Tibial artery (tissue), 4 donors: Measurements from ENCODE around the gene ANKRD44.

Experiments used
- DNase-seq, 2 donors: peaks; one replicate each; pipeline ENCODE4 v3.0.0-alpha.2; 2019
- H3K27ac ChIP-seq, 2 donors: fragments of 200-600 bp; sonication (generic) in 1 of 2; 1 replicate in 1 of 2; 2 replicates in 1 of 2; pipeline ENCODE4 v1.5.1; 2018 to 2019; ENCODE audit warnings: mild to moderate bottlenecking in 1 of 2
- H3K27me3 ChIP-seq, 2 donors: fragments of 200-600 bp; sonication (generic) in 1 of 2; one replicate each; pipeline versions ENCODE4 v1.5.1 to v1.6.0; 2016 to 2019
- H3K36me3 ChIP-seq, 3 donors: fragments of 200-600 bp; sonication (generic) in 2 of 3; one replicate each; pipeline ENCODE4 v1.5.1; 2016 to 2019; ENCODE audit warnings: mild to moderate bottlenecking in 2 of 3
- H3K4me1 ChIP-seq, 4 donors: fragments of 200-600 bp; sonication (generic) in 2 of 4; 1 replicate in 3 of 4; 2 replicates in 1 of 4; pipeline ENCODE4 v1.5.1; 2016 to 2019
- H3K4me3 ChIP-seq, 2 donors: fragments of 200-600 bp; sonication (generic) in 1 of 2; 1 replicate in 1 of 2; 2 replicates in 1 of 2; pipeline ENCODE4 v1.5.1; 2018 to 2019; ENCODE audit warnings: mild to moderate bottlenecking in 2 of 2
- H3K9me3 ChIP-seq, 3 donors: fragments of 200-600 bp; sonication (generic) in 1 of 3; one replicate each; pipeline ENCODE4 v1.5.1; 2016 to 2019
- intact Hi-C: fragments of 100-400 bp; cut with DNase I; formaldehyde crosslinking; loops from one replicate; pipeline ENCODE4 v1.15.0; 2023; ENCODE audit warnings: low total_unique reads
- TF ChIP-seq, protein P1 (sequence below), 2 experiments: fragments of 200-600 bp in 1 of 2; fragments of 450-650 bp in 1 of 2; IDR thresholded peaks; one replicate each; pipeline ENCODE4 v1.5.1; 2017 to 2019; ENCODE audit warnings: antibody characterized with exemption in 2 of 2, mild to moderate bottlenecking in 1 of 2, moderate library complexity in 1 of 2

Gene ANKRD44

DNA sequence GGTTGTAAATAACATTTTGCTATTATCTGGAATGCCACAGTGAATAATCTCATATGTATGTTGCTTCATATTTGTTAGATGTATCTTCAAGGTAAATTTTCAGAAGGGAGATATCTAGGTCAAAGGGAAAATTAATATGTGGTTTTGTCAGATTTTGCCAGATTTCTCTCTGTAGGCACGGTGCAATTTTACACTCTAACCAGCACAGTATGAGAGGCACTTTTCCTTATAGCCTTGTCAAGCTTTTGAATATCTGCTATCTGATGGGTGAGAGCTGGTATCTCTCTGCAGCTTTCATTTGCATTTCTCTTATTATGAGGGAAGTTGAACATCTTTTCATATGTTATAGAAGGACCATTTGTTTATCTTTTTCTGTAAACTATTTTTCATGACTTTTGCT lies 208.3 kb downstream of the ANKRD44 start:
- DNase-seq, result no peak
- Histone ChIP-seq H3K9me3 (no peaks in the 10 kb centered on the region), H3K4me3 (no peak overlapping the region), H3K27ac (no peak overlapping the region), H3K36me3 (peaks cover 0 to 4% (median 0%) of the 10 kb centered on the region in 3 donors), H3K4me1 (peaks cover 0 to 14% (median 2%) of the 10 kb centered on the region in 4 donors), H3K27me3 (no peaks in the 10 kb centered on the region)
- intact Hi-C loops, result no loop called here
- TF ChIP-seq, protein P1, sequence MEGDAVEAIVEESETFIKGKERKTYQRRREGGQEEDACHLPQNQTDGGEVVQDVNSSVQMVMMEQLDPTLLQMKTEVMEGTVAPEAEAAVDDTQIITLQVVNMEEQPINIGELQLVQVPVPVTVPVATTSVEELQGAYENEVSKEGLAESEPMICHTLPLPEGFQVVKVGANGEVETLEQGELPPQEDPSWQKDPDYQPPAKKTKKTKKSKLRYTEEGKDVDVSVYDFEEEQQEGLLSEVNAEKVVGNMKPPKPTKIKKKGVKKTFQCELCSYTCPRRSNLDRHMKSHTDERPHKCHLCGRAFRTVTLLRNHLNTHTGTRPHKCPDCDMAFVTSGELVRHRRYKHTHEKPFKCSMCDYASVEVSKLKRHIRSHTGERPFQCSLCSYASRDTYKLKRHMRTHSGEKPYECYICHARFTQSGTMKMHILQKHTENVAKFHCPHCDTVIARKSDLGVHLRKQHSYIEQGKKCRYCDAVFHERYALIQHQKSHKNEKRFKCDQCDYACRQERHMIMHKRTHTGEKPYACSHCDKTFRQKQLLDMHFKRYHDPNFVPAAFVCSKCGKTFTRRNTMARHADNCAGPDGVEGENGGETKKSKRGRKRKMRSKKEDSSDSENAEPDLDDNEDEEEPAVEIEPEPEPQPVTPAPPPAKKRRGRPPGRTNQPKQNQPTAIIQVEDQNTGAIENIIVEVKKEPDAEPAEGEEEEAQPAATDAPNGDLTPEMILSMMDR (IDR thresholded peaks at IDR 0.05), result no peak

DNA sequence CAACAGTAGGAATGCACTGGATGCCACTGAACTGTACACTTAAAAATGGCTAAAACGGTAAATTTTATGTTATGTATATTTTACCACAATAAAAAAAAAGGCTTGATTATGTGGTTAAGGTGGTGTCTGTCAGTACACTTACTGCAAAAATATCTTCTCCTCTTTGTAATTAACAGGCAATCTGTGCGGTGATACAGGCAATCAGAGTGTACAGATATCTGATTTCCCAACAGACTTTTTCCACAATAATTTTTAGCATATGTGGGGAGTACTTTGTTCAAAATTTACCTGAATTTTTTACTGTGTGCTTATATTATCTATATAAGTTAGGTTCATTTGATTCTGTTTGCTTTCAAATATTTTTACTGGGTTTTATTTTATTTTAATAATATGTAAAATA lies 209.1 kb downstream of the ANKRD44 start:
- no peaks in the 10 kb centered on the region for H3K27me3 ChIP-seq
- intact Hi-C loops, result no loop called here
- DNase-seq, result no peak
- no peak overlapping the region for H3K4me3 ChIP-seq
- peaks cover 0 to 14% (median 0%) of the 10 kb centered on the region in 4 donors for H3K4me1 ChIP-seq
- TF ChIP-seq, protein P1 (IDR thresholded peaks at IDR 0.05), result no peak
- H3K9me3 ChIP-seq, result no peaks in the 10 kb centered on the region
- H3K36me3 ChIP-seq, result peaks cover 0 to 4% (median 0%) of the 10 kb centered on the region in 3 donors
- H3K27ac ChIP-seq, result no peak overlapping the region

DNA sequence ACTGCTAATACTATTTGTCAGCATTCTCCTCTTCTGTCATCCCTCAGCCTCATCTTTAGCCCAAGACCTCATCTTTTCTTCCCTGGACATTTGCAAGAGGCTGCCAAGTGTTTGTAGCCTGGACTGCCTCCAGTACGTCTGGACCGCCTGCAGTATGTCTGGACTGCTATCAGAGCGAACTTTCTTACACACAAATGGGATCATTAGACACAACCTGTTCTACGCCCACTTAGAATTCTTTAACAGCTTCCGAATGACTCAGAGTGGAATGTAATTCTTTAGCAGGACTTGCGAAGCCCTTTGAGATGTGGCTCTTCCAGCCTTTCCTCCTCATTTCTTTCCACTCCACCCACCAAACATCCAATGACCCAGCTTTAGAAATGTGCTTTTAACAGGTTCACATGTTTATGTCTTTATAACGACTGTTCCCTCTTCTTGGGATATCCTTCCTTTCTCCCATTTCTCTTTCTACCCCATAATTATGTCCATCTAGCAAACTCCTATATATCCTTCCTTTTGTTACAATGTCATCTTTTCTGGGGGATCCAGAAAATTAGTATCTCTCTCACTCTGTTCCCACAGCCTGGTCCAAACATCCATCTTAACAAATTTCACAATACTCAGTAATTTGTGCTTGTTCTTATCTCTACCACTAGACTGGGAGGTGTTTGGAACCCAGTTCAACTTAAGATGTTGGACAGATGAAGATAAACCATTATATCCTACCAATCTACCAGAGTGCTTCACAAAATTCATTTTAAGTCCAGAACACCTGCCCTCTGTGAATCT lies 212.8 kb downstream of the ANKRD44 start:
- Histone ChIP-seq H3K4me1 (peaks cover 0 to 14% (median 0%) of the 10 kb centered on the region in 4 donors), H3K27me3 (no peaks in the 10 kb centered on the region), H3K27ac (peak overlapping the region in 1 of 2 donors; percentile 21), H3K9me3 (no peaks in the 10 kb centered on the region), H3K4me3 (no peak overlapping the region), H3K36me3 (peaks cover 0 to 4% (median 0%) of the 10 kb centered on the region in 3 donors)
- DNase-seq, result peak in 1 of 2 donors; percentile 69
- TF ChIP-seq, protein P1 (IDR thresholded peaks at IDR 0.05), result no peak
- intact Hi-C loops, result no loop called here

DNA sequence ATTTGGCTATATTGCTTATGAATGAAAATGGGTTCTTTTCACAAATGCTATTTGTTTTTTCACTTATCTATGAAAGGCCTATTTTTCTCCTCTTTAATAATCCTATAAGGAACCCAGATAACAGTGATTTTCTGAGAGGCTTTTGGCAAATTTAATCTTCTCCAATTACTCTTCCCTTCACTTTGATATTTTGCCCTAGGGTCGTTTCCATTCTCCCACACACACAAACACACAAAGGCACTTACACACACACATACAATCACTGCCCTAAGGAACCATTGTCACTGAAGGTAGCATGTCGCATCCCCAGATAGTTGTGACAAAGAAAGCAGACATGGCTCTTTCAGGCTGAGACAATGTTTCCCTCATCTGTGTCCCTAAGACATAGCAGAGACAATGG lies 213.9 kb downstream of the ANKRD44 start:
- TF ChIP-seq, protein P1 (IDR thresholded peaks at IDR 0.05), result no peak
- intact Hi-C loops, result no loop called here
- DNase-seq, result no peak
- peaks cover 0 to 14% (median 0%) of the 10 kb centered on the region in 4 donors for H3K4me1 ChIP-seq
- H3K27me3 ChIP-seq, result no peaks in the 10 kb centered on the region
- H3K27ac ChIP-seq, result no peak overlapping the region
- H3K4me3 ChIP-seq, result no peak overlapping the region
- peaks cover 0 to 4% (median 0%) of the 10 kb centered on the region in 3 donors for H3K36me3 ChIP-seq
- H3K9me3 ChIP-seq, result no peaks in the 10 kb centered on the region

DNA sequence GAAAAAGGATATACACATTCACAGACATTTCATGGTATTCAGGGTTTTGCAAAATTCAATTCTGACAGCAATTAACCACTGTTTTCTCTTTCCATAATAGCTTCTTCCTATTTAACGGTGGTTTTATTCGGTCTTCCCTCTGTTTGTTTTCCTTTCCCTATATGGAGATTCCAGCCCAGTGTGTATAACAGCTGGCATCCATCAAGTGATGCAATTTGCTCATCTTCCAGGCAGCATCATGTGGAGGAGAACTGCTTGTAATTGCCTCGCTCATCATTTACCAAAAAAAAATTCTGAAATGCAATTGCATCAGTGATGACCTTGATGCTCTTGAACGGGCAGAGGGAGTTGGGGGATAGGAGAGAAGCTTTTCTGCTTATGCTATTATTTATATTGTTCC lies 218.1 kb downstream of the ANKRD44 start:
- intact Hi-C loops, result no loop called here
- Histone ChIP-seq H3K9me3 (no peaks in the 10 kb centered on the region), H3K4me3 (no peak overlapping the region), H3K4me1 (peaks cover 0 to 5% (median 0%) of the 10 kb centered on the region in 4 donors), H3K27me3 (no peaks in the 10 kb centered on the region), H3K36me3 (peaks cover 0 to 9% (median 6%) of the 10 kb centered on the region in 3 donors), H3K27ac (no peak overlapping the region)
- no peak for DNase-seq
- TF ChIP-seq, protein P1 (IDR thresholded peaks at IDR 0.05), result no peak
